HG03571 (cell line): ENCODE data around the gene ST7L.
"Not testable (repeated sequence)": the region's sequence is repeated elsewhere in the genome, so short reads cannot be mapped to it uniquely, and the experiment has no call there.

Experiments used
- ATAC-seq: cut with Tn5 transposase; IDR thresholded peaks from one replicate; pipeline ENCODE4 v1.9.1; 2021; ENCODE audit not compliant: unreplicated experiment

ST7L gene, protein sequence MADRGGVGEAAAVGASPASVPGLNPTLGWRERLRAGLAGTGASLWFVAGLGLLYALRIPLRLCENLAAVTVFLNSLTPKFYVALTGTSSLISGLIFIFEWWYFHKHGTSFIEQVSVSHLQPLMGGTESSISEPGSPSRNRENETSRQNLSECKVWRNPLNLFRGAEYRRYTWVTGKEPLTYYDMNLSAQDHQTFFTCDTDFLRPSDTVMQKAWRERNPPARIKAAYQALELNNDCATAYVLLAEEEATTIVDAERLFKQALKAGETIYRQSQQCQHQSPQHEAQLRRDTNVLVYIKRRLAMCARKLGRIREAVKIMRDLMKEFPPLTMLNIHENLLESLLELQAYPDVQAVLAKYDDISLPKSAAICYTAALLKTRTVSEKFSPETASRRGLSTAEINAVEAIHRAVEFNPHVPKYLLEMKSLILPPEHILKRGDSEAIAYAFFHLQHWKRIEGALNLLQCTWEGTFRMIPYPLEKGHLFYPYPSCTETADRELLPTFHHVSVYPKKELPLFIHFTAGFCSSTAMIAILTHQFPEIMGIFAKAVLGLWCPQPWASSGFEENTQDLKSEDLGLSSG

DNA sequence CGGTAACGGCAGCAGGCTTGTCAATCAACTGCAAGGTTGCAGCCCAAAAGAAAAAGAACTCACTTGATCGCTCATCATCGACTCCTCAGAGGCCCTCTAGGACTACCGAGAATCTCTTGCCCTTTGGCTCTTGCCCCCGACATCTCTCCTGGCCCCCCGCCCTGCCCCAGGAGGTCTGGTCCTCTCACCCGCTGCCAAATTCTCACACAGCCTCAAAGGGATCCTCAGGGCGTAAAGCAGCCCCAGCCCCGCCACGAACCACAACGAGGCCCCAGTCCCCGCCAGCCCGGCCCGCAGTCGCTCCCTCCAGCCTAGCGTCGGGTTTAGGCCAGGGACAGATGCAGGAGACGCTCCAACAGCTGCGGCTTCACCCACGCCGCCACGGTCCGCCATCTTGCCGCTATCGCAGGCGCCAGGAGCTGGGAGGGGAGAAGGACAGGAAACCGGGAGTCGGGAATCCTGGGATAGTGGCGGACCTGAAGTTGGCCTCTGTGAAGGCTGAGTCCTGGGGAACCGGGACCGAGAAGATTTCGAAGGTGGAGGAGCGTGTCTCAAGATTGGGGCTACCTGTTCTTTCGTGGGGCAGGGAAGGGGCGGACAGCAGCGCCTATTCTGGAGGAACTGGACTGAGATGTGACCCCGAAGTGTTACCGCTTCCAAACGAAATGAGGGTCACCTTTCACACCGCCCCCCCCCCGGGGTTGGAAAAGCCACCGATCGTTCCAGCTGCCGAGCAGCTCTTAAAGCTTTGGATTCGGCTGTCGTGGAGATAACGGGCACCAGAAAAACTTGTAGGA is at the start of gene ST7L:
ST7L (minus strand) TSS at position 421 of the 797 bp plus-strand sequence; CDS start at position 393, 28 bp downstream.
- no peak for ATAC-seq

DNA sequence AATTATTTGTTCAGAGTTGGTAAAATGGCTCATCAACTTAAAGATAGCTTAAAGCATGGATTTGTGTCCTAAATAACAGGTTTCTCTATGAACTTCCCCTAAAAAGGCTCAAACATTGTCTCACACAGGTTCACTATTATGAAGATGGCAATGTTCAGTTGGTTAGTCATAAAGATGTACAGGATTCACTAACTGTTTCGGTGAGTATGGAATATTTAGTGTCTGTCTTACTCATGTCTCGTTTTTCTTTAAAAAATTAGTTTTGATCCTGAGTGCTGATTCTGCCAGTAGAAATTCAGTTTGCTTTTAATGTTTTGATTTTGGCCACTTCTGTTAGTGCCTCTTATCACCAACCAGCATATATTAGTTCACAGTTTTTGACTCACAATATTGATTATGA is 48.0 kb upstream of the ST7L start:
- ATAC-seq: no peak

DNA sequence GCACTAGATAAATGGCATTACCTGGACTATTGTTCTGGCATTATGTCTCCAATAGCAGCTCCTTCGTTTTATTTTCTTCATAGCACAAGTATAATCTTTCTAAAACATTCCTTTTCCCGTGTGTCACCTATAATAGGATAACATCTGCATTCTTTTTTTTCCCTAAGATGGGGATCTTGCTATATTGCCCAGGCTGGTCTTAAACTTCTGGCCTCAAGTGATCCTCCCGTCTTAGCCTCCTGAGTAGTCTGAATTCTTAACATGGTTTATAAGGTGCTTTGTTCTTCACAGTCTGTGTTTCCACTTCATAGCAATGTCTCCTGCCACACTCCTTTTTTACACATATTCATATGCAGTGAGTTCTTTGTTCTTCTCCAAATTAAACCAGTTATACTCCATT is 46.9 kb upstream of the ST7L start:
- no peak for ATAC-seq

DNA sequence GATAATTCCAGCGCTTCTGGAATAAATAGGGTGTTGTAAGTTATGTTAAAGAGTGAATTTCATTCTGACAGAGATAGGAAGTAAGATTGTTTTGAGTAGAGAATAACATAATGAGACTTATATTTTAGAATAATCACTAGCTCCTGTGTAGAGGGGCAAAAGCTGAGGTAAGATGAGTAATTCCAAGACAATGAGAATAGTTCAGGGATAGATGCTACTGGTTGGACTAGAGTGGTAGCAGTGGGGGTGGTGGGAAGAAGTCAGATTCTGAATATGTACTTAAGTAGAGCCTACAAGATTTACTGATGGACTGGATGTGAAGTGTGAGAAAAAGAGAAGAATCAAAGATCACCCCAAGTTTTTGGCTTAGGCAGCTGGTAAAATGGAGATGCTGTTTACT is 32.3 kb upstream of the ST7L start:
- ATAC-seq: no peak

DNA sequence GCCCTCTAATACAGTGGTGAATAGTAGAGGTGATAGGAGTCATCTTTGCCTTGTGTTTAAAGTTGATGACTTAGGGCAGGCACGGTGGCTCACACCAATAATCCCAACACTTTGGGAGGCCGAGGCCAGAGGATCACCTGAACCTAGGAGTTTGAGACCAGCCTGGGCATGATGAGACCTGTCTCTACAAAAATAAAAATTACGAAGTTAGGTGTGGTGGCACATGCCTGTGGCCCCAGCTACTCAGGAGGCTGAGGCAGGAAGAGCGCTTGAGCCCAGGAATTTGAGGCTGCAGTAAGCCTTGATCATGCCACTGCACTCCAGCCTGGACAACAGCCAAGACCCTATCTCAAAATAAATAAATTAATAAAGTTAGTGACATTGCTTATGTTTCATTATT is 27.3 kb upstream of the ST7L start:
- no peak for ATAC-seq

DNA sequence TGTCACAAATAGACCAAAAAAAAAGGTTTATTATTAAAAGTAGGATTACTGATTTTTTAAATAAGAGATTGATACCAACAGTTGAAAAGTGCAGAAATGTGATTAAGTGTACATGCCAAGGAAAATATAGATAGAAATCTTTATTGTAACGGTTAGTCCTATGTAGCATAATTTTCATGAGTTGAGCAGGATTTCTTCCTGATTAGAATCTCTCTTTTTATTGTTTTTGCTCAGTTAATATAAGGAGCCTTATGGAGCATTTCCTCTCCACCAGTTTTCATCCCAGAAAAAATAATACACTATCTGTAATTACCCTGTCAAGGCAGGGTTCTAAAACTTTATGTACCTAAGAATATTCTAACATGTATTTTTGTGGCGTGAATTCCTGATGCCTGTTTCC is 24.1 kb upstream of the ST7L start:
- no peak for ATAC-seq

DNA sequence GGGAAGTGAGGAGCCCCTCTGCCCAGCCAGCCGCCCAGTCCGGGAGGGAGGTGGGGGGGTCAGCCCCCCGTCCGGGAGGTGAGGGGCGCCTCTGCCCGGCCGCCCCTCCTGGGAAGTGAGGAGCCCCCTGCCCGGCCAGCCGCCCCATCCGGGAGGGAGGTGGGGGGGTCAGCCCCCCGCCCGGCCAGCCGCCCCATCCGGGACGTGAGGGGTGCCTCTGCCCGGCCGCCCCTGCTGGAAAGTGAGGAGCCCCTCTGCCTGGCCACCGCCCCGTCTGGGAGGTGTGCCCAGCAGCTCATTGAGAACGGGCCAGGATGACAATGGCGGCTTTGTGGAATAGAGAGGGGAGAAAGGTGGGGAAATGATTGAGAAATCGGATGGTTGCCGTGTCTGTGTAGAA is 21.5 kb upstream of the ST7L start:
- ATAC-seq: not testable (repeated sequence)

DNA sequence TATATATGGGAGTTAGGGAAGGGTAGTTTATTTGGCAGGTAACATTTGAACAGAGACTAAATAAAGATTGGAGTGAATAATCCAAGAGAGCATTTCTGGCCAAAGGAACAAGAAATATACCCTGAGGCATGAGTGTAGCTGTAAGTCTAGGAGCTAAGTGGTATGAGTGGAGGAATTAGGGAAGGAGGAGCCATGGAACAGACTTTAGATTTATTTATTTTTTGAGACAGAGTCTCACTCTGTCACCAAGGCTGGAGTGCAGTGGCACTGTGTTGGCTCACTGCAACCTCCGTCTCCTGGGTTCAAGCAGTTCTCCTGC is 19.1 kb upstream of the ST7L start:
- no peak for ATAC-seq

DNA sequence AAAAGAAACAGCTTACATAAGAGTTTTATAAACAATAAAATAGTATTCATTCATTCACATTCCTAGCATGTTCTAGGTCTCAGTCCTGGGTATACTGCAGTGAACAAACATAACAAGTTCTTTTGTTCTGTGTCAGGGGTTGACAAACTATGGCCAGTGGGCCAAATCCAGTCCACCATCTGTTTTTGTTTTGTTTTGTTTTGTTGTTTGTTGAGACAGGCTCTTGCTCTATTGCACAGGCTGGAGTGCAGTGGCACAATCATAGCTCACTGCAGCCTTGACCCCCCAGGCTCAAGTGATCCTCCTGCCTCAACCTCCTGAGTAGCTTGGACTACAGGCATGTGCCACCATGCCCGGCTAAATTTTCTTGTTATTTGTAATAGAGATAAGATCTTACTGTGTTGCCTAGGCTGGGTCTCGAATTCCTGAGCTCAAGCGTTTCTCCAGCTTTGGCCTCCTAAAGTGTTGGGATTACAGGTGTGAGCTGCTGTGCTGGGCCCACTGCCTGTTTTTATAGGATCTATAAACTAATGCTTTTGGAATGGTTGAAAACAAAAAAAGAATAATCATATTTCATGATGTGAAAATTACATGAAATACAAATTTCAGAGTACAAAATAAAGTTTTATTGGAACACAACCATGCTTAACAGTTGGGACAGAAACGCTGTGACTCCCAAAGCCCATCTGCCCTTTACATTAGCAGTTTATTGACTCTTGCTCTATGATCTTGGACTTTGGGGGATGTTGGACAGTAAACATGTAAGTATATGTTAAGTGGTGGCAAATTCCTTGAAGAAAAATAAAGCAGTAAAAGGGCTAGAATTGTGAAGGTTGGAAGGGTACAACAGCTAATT is 18.5 kb upstream of the ST7L start:
- no peak for ATAC-seq

DNA sequence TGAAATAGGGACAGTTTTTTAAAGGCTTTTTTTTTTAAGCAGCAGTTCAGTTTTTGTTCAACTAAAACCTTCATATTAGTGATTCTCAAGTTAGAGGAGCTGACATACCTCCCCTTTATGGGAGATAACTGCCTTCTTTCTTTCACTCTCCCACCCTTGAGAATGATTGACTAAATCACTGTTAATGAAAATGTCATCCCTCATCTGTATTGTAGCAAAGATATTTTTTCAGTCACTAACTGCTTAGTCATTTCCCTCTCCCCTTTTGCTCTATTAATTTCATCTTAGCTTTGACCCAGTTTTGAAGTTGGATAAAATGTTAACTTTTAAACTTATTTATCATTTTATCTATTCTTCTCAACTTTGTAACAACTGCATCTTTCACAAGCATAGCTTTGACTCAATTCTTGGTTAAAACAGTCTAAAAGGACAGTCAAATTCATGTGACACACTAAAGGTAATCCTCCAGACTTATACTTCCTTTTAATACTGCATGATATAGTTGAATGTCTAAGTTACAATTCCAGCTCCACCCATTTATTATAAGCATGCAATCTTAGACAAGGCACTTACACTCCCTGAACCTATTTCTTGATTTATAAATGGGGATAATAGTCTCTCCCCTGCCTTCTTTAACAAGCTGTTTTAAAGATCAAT is 17.8 kb upstream of the ST7L start:
- ATAC-seq: peak; percentile 53

DNA sequence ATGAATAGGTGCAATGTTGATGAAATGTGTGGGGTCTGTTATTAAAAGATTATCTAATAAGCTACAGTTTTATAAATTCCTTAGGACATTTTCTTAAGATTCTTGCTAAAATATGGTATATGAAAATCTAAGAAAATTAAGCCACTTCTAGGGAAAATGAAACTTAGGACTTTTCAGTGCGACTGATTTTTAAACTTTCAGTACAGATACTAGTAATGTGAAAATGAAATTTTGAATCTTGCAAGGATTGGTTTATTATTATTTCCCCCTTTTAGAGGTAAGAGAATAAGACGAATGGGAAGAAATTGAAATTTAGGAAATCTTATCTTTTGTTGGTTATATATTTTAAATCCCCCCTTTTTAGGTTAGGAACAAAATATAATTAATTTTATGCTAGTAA is 17.1 kb upstream of the ST7L start:
- no peak for ATAC-seq

DNA sequence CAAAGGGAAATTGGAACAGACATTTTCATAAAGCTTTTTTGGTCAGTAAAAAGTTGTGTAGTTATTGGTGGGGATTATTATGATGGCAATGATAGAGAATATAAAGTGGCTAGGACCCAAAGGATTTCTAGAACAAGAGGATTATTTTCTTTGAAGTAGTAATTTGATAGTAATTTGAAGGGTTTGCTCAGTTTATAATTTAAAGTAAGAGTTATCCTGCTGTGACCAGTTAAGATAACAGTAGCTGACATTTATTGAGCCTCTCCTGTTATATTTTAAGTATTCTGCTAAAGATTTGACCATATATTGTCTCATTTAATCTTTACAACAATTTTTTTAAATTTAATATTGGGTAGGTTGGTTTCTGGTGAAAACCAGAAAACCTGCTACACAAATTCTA is 15.4 kb upstream of the ST7L start:
- ATAC-seq: no peak

DNA sequence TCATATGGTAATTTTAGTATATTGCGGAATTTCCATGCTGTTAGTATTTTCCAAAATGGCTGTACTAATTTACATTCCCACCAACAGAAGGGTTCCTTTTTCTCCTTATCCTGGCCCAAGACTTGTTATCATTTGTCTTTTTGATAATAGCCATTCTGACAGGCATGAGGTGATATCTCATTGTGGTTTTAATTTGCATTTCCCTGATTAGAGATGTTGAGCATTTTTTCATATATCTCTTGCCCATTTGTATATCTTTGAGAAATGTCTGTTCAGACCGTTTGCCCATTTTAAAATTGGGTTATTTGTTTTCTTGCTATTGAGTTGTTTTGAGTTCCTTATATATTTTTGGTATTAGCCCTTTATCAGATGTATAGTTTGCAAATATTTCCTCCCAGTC is 14.7 kb upstream of the ST7L start:
- ATAC-seq: no peak

DNA sequence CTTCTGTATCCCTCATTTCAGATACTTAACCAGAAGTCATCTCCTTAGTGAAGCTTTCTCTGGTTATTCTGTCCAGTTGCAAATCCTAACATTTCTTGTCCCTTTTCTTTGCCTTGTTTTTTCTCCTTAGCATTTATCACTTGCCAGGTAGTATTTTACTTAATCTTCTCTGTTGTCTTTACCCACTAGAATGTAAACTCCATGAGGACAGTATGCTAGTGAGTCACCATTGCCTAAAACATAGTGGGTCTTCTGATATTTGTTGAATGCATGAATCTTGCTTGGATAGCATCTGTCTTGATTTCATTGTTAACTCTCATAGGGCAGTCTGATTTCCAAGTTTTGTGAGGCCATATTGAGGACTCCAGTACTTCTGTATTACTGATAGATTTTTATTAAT is 10.3 kb upstream of the ST7L start:
- ATAC-seq: no peak

DNA sequence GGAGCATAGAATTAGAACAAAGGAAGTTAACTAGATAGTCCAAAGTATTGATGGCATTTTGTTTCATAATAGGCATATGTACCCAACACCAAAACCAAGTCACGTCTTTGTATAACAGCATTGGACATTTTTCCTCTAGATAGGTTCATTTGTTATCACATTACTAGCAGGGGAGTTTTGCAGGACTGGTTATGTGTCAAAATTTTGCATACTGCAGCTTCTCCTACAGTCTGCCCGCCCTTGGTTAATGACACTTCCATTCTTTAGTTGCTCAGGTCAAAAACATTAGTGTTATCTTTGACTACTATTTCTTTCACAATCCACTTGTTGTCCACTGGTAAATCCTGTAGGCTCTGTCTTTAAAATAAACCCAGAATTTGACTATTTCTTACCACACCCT is 9.6 kb upstream of the ST7L start:
- ATAC-seq: no peak

DNA sequence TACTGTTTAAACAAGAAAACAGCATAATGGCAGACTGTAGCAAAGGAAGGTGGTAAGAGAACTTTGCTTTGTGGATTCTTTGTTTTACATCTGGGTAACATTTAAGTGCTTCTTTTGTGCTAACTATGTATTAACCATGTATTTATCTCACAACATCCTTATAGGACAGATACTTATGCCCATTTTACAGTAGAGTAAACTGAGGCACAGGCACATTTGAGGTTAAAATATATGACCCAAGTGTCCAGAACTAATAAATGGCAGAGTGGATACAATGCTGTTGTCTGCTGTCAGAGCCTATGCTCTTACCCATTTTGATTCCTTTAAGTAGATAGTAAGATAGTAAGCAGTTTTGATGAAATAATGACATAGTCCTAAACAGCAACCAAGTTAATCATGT is 7.9 kb upstream of the ST7L start:
- no peak for ATAC-seq

DNA sequence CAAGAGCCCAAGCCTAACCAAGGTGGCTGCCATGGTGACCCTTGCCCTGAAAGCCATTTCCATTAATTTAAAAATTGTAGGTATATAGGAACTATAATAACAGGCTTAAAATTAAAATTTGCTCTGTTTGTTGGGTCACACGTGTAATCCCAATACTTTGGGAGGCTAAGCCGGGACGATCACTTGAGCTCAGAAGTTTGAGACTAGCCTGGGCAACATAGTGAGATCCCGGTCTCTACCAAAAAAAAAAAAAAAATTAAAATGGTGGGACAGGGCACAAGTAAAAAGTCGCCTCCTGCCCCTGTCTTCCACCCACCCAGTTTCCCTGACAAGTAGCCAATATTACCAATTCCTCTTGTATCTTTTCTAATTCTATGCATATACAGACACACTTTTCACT is 7.3 kb upstream of the ST7L start:
- no peak for ATAC-seq

DNA sequence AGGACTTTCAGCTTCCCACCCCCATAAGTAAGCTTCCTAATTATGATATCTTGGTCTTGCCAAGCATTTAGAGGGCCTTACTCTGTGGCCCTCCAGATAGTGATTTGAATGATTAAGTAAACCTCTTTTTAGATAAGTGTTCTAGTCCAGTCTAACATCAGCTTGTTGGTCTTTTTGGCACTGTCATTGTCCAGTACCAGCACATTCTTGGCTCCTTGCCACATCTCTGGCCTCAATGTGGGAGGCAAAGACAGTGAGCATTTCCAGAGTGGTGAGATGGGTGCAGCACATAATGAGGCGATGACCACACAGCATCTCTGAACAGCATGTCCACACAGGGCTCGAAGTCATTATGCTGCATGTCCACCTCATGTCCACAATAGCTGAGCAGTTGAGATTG is 6.8 kb upstream of the ST7L start:
- no peak for ATAC-seq

DNA sequence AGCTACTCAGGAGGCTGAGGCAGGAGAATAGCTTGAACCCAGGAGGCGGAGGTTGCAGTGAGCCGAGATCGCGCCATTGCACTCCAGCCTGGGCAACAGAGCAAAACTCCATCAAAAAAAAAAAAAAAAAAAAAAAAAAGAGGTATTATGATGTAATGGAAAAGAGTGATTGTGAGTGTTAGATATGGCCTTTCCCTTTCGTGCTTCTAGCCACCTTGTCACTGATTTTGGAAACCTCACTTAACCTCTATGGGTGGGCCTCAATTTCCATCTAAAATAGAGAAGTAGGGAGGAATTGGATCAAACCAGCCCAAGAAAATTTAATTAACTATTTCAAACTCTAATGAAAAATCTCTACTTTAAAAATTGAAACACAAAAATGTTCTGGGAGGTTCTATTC is 5.6 kb upstream of the ST7L start:
- not testable (repeated sequence) for ATAC-seq

DNA sequence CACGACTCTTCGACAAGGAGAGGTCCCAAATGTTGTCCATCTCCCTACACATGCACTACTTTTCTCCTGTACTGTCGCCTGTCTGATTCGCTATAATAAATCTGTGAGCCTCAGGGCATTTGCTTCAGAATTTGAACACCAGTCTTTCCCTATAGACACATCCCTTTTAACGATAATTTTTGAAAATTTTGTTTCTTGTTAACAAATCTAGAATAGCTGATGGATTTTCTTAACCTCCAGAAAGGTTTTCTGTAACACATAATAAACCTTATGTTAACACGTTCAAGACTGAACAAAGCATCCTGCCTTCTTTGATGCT is 1.4 kb upstream of the ST7L start:
- ATAC-seq: no peak
